ENCODE data around the gene CHPF2. TPM values are rescaled to one million over a fixed set of nuclear protein-coding genes. Genes with fewer than 3 reads are reported as not detected.

The CHPF2 gene
- total RNA-seq, 2 donors from 2014 or later = 40.2 to 72.9 TPM

GRCh38 chr7:151209588-151209987 is 22.7 kb upstream of the CHPF2 start:
- 74% methylated on average over 6 of the region's 6 CpGs for WGBS
- no peak for DNase-seq (ENCODE audit: low spot score)
- Histone ChIP-seq H3K4me3 (no peak overlapping the region), H3K36me3 (no peaks in the 10 kb centered on the region), H3K27me3 (replicated peaks; ENCODE audit: insufficient read depth) (no peaks in the 10 kb centered on the region), H3K27ac (no peak overlapping the region), H3K9me3 (no peaks in the 10 kb centered on the region), H3K4me1 (replicated peaks) (no peaks in the 10 kb centered on the region)
- TF ChIP-seq POLR2AphosphoS5 (IDR thresholded peaks at IDR 0.05) (no peak), POLR2A (IDR thresholded peaks at IDR 0.05) (no peak), CTCF (IDR thresholded peaks at IDR 0.05) (no peak)
- intact Hi-C loops (cut with DNase I) = no loop called here

- WGBS = 73% methylated on average over 17 of the region's 17 CpGs
- Histone ChIP-seq H3K27ac (no peak within 1 kb of the TSS), H3K4me3 (no peak within 1 kb of the TSS), H3K27me3 (replicated peaks; ENCODE audit: insufficient read depth) (no peaks in the 10 kb centered on the region), H3K9me3 (no peaks in the 10 kb centered on the region), H3K4me1 (replicated peaks) (no peaks in the 10 kb centered on the region), H3K36me3 (peaks cover 0 to under 1% of the 10 kb centered on the region in 2 donors)
- DNase-seq (ENCODE audit: low spot score) = no peak
- TF ChIP-seq CTCF (IDR thresholded peaks at IDR 0.05) (no peak), POLR2A (IDR thresholded peaks at IDR 0.05) (no peak), POLR2AphosphoS5 (IDR thresholded peaks at IDR 0.05) (no peak)
- intact Hi-C loops (cut with DNase I) = no loop called here
Measured at GRCh38 chr7:151210087-151210854, 22.0 kb upstream of the CHPF2 start, which contains the start of gene H2BK1. Gene H2BK1, minus strand, starts transcription at chr7:151210488. Its CDS starts 170 bp downstream, at chr7:151210318.

DNA sequence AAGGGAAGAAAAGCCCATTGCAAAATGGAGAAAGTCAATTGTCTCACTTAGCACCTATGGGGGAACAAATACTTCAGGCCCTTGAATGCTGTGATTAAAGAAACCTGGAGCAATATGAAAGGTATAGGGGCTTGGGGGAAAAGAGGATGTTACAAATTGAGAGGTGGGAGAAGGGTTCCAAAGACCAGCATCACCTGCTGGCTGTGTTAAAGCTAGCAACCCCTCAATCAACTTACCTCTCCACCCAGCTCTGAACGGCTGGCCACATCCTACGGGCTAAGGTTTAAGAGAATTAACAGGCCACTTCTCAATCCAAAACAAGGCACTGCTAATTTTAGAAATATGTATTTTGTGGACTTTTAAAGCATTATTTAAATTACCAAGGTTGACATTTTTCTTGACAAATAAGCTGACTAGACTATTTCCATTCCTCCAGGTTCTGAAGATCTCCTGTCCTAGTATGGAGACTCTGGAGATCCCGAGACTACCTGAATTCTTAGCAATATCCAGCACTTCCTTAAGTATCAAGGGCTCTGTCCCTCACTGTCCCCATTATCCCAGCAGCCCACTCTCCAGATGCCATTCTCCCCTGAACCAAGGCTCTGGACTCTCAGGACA is 21.0 kb upstream of the CHPF2 start:
- TF ChIP-seq POLR2AphosphoS5 (IDR thresholded peaks at IDR 0.05) (no peak), POLR2A (IDR thresholded peaks at IDR 0.05) (no peak), CTCF (IDR thresholded peaks at IDR 0.05) (no peak)
- H3K4me1 ChIP-seq (replicated peaks) = no peaks in the 10 kb centered on the region
- H3K4me3 ChIP-seq = no peak overlapping the region
- 81% methylated on average over 3 of the region's 3 CpGs for WGBS
- intact Hi-C loops (cut with DNase I) = no loop called here
- DNase-seq (ENCODE audit: low spot score) = no peak
- no peaks in the 10 kb centered on the region for H3K9me3 ChIP-seq
- no peak overlapping the region for H3K27ac ChIP-seq
- no peaks in the 10 kb centered on the region for H3K27me3 ChIP-seq (replicated peaks; ENCODE audit: insufficient read depth)
- H3K36me3 ChIP-seq = peaks cover 0 to 6% of the 10 kb centered on the region in 2 donors

GRCh38 chr7:151212626-151213025 is 19.7 kb upstream of the CHPF2 start:
- intact Hi-C loops (cut with DNase I) = no loop called here
- Histone ChIP-seq H3K9me3 (no peaks in the 10 kb centered on the region), H3K27me3 (replicated peaks; ENCODE audit: insufficient read depth) (no peaks in the 10 kb centered on the region), H3K4me1 (replicated peaks) (no peaks in the 10 kb centered on the region), H3K36me3 (peaks cover 0 to 6% of the 10 kb centered on the region in 2 donors), H3K27ac (no peak overlapping the region), H3K4me3 (no peak overlapping the region)
- DNase-seq (ENCODE audit: low spot score) = no peak
- TF ChIP-seq POLR2AphosphoS5 (IDR thresholded peaks at IDR 0.05) = no peak
- TF ChIP-seq POLR2A (IDR thresholded peaks at IDR 0.05) = no peak
- TF ChIP-seq CTCF (IDR thresholded peaks at IDR 0.05) = no peak
- 81% methylated on average over 5 of the region's 5 CpGs for WGBS

All from prostate gland (tissue), 2 donors.